Uterus (tissue), 4 donors: Measurements from ENCODE around the gene RASAL2. TPM values are rescaled to one million over a fixed set of nuclear protein-coding genes. Genes with fewer than 3 reads are reported as not detected.

Source experiments
- DNase-seq, 2 donors: peaks; one replicate each; pipeline ENCODE4 v3.0.0-alpha.2; 2019 to 2020
- H3K27ac ChIP-seq, 2 donors: fragments of 200-600 bp; sonication (generic); 1 replicate in 1 of 2; 2 replicates in 1 of 2; pipeline ENCODE4 v1.5.1; 2016 to 2018
- H3K27me3 ChIP-seq, 2 donors: fragments of 200-600 bp; sonication (generic); one replicate each; pipeline ENCODE4 v1.5.1; 2018 to 2019; ENCODE audit warnings: control low read depth in 1 of 2
- H3K36me3 ChIP-seq, 2 donors: fragments of 200-600 bp; sonication (generic); one replicate each; pipeline ENCODE4 v1.5.1; 2019; ENCODE audit warnings: control low read depth in 1 of 2
- H3K4me1 ChIP-seq, 2 donors: fragments of 200-600 bp; sonication (generic); one replicate each; pipeline ENCODE4 v1.5.1; 2018 to 2019; ENCODE audit warnings: control low read depth in 1 of 2
- H3K4me3 ChIP-seq, 2 donors: fragments of 200-600 bp; sonication (generic); 1 replicate in 1 of 2; 2 replicates in 1 of 2; pipeline ENCODE4 v1.5.1; 2018 to 2019; ENCODE audit warnings: mild to moderate bottlenecking in 1 of 2
- H3K9me3 ChIP-seq, 2 donors: fragments of 200-600 bp; sonication (generic); one replicate each; pipeline ENCODE4 v1.5.1; 2019; ENCODE audit warnings: control low read depth in 1 of 2
- POLR2A ChIP-seq, 2 donors: fragments of 450-650 bp; IDR thresholded peaks; one replicate each; pipeline ENCODE4 v1.6.1; 2016; ENCODE audit warnings: antibody characterized with exemption in 2 of 2, mild to moderate bottlenecking in 1 of 2, moderate library complexity in 1 of 2
- intact Hi-C: fragments of 100-400 bp; cut with DNase I; formaldehyde crosslinking; loops from one replicate; pipeline ENCODE4 v1.15.1; 2023; ENCODE audit warnings: low total_unique reads
- total RNA-seq, 4 donors: library from RNA; depleted of rRNA in 3 of 4; stranded (reverse); fragments of >200 nt in 3 of 4; gene quantifications; one replicate each; pipeline versions ENCODE4 v1.1.0 to v1.2.4, GENCODE V29; 2014 to 2023
- TF ChIP-seq, protein P1 (sequence below), 4 experiments: fragments of 200-600 bp in 2 of 4; fragments of 450-650 bp in 2 of 4; sonication (generic) in 2 of 4; IDR thresholded peaks; one replicate each; pipeline ENCODE4 v1.5.1; 2016 to 2019; ENCODE audit warnings: antibody characterized with exemption in 4 of 4, mild to moderate bottlenecking in 2 of 4, moderate library complexity in 1 of 4
- donor health status: DM: yes; HTN: yes; CAD: no.

The RASAL2 gene
- total RNA-seq, 4 donors from 2014 or later, result 10.0 to 42.5 (median 29.8) TPM

- Histone ChIP-seq H3K4me3 (no peak overlapping the region), H3K9me3 (no peaks in the 10 kb centered on the region), H3K27me3 (no peaks in the 10 kb centered on the region), H3K27ac (no peak overlapping the region), H3K4me1 (no peaks in the 10 kb centered on the region), H3K36me3 (no peaks in the 10 kb centered on the region)
- TF ChIP-seq, protein P1, sequence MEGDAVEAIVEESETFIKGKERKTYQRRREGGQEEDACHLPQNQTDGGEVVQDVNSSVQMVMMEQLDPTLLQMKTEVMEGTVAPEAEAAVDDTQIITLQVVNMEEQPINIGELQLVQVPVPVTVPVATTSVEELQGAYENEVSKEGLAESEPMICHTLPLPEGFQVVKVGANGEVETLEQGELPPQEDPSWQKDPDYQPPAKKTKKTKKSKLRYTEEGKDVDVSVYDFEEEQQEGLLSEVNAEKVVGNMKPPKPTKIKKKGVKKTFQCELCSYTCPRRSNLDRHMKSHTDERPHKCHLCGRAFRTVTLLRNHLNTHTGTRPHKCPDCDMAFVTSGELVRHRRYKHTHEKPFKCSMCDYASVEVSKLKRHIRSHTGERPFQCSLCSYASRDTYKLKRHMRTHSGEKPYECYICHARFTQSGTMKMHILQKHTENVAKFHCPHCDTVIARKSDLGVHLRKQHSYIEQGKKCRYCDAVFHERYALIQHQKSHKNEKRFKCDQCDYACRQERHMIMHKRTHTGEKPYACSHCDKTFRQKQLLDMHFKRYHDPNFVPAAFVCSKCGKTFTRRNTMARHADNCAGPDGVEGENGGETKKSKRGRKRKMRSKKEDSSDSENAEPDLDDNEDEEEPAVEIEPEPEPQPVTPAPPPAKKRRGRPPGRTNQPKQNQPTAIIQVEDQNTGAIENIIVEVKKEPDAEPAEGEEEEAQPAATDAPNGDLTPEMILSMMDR (IDR thresholded peaks at IDR 0.05), result no peak
- no peak for TF ChIP-seq POLR2A (IDR thresholded peaks at IDR 0.05)
- DNase-seq, result no peak
- intact Hi-C loops, result no loop called here
Observed at GRCh38 chr1:178155481-178156255, 61.8 kb downstream of the RASAL2 start.

DNA sequence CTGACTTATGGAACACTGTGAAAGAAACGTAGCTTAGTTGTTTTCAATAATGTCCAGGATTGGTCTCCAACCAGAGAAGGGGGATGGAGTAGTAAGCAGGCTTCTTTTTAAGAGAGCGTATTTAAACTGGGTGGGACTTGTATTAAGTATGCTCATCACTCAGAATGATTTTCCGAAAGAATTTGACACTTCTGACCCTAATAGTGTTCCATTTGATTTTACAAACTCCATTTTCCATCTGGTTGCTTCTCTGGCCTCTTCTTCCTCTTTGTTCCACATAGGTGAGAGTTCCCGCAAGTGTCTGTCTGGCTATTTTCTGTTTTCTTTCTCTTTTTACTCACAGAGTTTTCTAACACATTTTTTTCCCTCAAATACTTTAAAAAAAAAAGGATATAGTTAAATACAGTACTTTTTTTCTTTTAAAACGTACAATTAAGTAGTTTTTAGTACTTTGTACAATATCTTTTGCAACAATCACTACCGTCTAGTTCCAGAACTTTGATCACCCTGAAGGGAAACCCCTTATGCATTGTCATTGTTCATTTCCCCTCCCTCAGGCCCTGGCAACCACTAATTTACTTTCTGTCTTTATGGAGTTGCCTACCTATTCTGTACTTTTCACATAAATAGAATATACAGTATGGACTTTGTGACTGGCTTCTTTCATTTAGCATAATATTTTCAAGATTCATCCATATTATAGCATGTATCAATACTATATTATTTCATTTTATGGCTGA is 67.0 kb downstream of the RASAL2 start:
- no peaks in the 10 kb centered on the region for H3K9me3 ChIP-seq
- H3K4me1 ChIP-seq, result no peaks in the 10 kb centered on the region
- TF ChIP-seq, protein P1 (IDR thresholded peaks at IDR 0.05), result no peak
- TF ChIP-seq POLR2A (IDR thresholded peaks at IDR 0.05), result no peak
- no peak for DNase-seq
- intact Hi-C loops, result no loop called here
- no peak overlapping the region for H3K4me3 ChIP-seq
- no peaks in the 10 kb centered on the region for H3K36me3 ChIP-seq
- H3K27me3 ChIP-seq, result no peaks in the 10 kb centered on the region
- no peak overlapping the region for H3K27ac ChIP-seq

- H3K4me1 ChIP-seq, result no peaks in the 10 kb centered on the region
- H3K27me3 ChIP-seq, result no peaks in the 10 kb centered on the region
- no peak overlapping the region for H3K27ac ChIP-seq
- H3K36me3 ChIP-seq, result no peaks in the 10 kb centered on the region
- TF ChIP-seq, protein P1 (IDR thresholded peaks at IDR 0.05), result no peak
- TF ChIP-seq POLR2A (IDR thresholded peaks at IDR 0.05), result no peak
- DNase-seq, result no peak
- no peaks in the 10 kb centered on the region for H3K9me3 ChIP-seq
- H3K4me3 ChIP-seq, result no peak overlapping the region
- intact Hi-C loops, result no loop called here
Observed at GRCh38 chr1:178161516-178161915, 67.6 kb downstream of the RASAL2 start.

- intact Hi-C loops, result no loop called here
- H3K4me1 ChIP-seq, result no peaks in the 10 kb centered on the region
- TF ChIP-seq, protein P1 (IDR thresholded peaks at IDR 0.05), result no peak
- no peak for TF ChIP-seq POLR2A (IDR thresholded peaks at IDR 0.05)
- no peaks in the 10 kb centered on the region for H3K9me3 ChIP-seq
- no peaks in the 10 kb centered on the region for H3K27me3 ChIP-seq
- no peak for DNase-seq
- no peaks in the 10 kb centered on the region for H3K36me3 ChIP-seq
- H3K4me3 ChIP-seq, result no peak overlapping the region
- H3K27ac ChIP-seq, result no peak overlapping the region
Observed at GRCh38 chr1:178165196-178165595, 71.3 kb downstream of the RASAL2 start.

- H3K9me3 ChIP-seq, result no peaks in the 10 kb centered on the region
- no peaks in the 10 kb centered on the region for H3K36me3 ChIP-seq
- intact Hi-C loops, result no loop called here
- TF ChIP-seq POLR2A (IDR thresholded peaks at IDR 0.05), result no peak
- TF ChIP-seq, protein P1 (IDR thresholded peaks at IDR 0.05), result no peak
- no peak for DNase-seq
- no peaks in the 10 kb centered on the region for H3K4me1 ChIP-seq
- no peak overlapping the region for H3K27ac ChIP-seq
- H3K27me3 ChIP-seq, result no peaks in the 10 kb centered on the region
- H3K4me3 ChIP-seq, result no peak overlapping the region
Observed at GRCh38 chr1:178166429-178167024, 72.6 kb downstream of the RASAL2 start.
